Measurements from ENCODE around the gene TMEM255A.

TMEM255A gene

DNA sequence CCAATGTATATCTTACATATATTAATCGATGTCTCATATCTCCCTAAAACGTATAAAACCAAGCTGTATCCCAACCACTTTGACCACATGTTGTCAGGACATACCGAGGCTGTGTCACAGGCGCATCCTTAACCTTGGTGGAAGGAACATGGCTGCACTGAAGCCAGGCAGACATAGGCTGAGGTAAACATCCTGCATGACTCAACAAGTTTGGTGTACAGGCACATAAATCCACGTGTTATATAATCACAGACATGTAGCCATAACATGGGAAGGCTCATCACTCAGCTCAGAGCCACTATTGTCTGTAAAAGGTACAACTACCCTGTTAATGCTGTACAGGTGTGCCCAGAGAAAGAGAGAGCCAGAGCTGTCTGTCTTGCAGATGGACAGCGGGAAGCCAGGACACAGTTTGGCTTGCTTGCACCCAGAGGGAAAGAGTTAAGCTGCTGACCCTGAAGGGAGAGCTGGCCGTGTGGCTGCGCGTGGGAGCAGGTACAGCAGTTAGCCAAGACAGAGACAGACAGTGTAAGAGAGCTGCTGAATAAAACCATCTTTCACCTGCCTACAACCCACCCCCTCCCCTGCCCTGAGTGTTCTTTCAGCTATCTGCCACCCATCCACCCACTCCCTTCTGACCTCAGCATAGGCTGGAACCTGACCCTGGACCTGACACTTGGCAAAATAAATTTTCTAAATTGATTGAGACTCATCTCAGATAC lies 82.9 kb downstream of the TMEM255A start:
- ChIA-PET CTCF (no interaction called here), POLR2A (ENCODE audit: low non-redundant PET) (no interaction called here)
- no peak overlapping the region for H3K27ac ChIP-seq
- no peak for DNase-seq (ENCODE audit: low spot score)
- TF ChIP-seq CTCF (conservative IDR thresholded peaks at IDR 0.05; ENCODE audit: low read depth): no peak

DNA sequence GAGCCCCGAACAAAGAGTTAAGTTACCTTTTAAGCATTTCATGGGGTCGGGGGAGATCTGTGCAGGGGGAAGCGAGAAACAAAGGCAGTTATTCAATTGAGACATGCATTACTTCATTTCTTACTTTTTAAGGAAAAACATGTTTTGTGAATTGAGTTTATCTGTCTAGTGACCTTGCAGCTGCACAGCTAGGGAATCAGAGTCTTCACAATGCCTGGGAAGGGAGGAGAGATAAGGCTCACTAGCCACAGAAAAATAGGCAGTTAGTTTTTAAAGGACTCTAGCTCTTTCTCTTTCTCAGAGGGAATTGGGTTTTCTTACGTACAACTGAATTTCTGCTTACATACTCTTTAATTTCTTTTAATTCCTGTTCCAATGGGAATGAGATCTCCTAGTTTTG lies 86.9 kb downstream of the TMEM255A start:
- DNase-seq (ENCODE audit: low spot score): no peak
- no peak for TF ChIP-seq CTCF (conservative IDR thresholded peaks at IDR 0.05; ENCODE audit: low read depth)
- ChIA-PET POLR2A (ENCODE audit: low non-redundant PET) (no interaction called here), CTCF (no interaction called here)
- H3K27ac ChIP-seq: no peak overlapping the region

- CTCF ChIA-PET: no interaction called here
- TF ChIP-seq CTCF (conservative IDR thresholded peaks at IDR 0.05; ENCODE audit: low read depth): no peak
- no peak overlapping the region for H3K27ac ChIP-seq
- no peak for DNase-seq (ENCODE audit: low spot score)
- POLR2A ChIA-PET (ENCODE audit: low non-redundant PET): no interaction called here
These were observed 87.9 kb downstream of the TMEM255A start for GRCh38 chrX:120223374-120223773.

DNA sequence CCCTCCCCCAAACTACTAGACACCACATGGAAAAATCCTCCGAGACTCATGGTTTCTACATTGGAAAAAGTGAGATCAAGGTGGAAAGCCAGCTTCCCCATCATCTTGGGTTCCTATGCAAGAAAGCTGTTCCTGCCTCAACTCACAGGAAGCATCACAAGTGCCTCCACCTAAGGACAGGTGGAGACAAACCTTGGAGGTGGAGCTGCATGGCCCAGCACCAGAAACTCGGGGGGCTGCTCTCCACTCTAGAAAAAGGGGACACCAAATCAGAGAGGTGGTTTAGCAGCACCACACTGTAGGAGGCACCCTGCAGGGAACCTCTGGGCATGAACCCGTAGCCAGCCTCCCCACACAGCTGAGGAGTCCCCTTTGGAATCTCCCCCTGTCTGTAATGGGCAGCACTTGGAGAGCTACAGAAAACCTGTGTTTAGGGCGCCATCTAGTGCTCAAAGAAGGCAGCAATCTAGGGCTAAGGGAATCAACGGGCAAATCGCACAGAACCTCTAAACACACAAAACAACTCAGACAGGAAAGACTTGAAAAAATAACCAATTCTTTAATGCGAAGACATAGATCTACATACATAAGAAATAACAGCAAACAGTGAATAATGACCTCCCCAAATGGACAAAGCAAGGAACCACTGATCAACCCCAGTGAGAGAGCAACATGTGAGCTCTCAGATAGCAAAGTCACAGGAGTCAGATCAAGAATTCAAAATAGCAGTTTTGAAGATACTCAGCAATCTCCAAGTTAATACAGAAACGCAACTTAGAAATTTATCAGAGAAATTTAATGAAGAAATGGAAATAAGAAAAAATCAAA lies 97.6 kb downstream of the TMEM255A start:
- POLR2A ChIA-PET (ENCODE audit: low non-redundant PET): no interaction called here
- no peak overlapping the region for H3K27ac ChIP-seq
- peak; percentile 70 for TF ChIP-seq CTCF (conservative IDR thresholded peaks at IDR 0.05; ENCODE audit: low read depth)
- CTCF ChIA-PET: interaction anchor here (0.6 to 1.3 kb wide), 8 partner anchors 9 to 1584 kb away, joined by 3 to 7 read pairs (median 4); no protein-coding TSS in a partner anchor
- peak; percentile 25 for DNase-seq (ENCODE audit: low spot score)
